ENCODE data around the gene PON3. TPM values are rescaled to one million over a fixed set of nuclear protein-coding genes. Genes with fewer than 3 reads are reported as not detected.

Gene PON3
- total RNA-seq, 1 experiment from 2014 or later: not detected

DNA sequence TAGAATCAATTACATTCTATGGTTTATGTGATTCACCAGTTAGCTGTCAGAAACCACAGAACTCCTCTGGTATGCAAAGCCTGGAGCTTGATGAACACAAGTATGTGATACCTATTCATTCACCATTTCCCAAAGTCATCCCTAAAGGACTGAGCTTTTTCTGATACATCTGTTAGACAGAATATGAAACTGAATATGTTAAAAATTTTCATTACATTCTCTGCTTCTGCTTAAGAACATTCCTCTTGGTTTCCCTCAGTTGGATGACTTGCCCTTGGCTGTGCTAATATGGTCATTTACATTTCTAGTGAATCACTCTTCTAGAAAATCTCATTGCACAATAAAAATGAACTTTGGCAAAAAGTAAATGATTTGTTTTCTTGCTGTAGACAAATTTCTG lies 61.1 kb downstream of the PON3 start:
- Mint-ChIP-seq H3K4me1 (peaks cover 0 to 7% of the 10 kb centered on the region in 2 experiments; a peak in 2 of 4 replicates), H3K4me3 (no peak overlapping the region), H3K27me3 (ENCODE audit: low read depth) (no peaks in the 10 kb centered on the region), H3K27ac (no peak overlapping the region), H3K36me3 (ENCODE audit: insufficient read depth in 1 of 3, low read depth in 3 of 3) (no peaks in the 10 kb centered on the region), H3K9me3 (peaks cover 0 to 3% of the 10 kb centered on the region in 2 experiments; a peak in 1 of 5 replicates)
- Histone ChIP-seq H3K56ac (ENCODE audit: insufficient read length, low read depth, low read length) (no peak overlapping the region), H4K5ac (ENCODE audit: insufficient read length, low read depth, low read length) (no peak overlapping the region), H3K4me2 (ENCODE audit: insufficient read depth, insufficient read length, low read length) (no peak overlapping the region), H4K91ac (ENCODE audit: insufficient read length, low read depth, low read length) (no peak overlapping the region), H3K23ac (ENCODE audit: insufficient read length, low read depth, low read length) (no peak overlapping the region), H2AFZ (ENCODE audit: low read length) (no peak overlapping the region), H3K27ac (ENCODE audit: insufficient read length, low read depth, low read length) (no peak overlapping the region), H3T11ph (ENCODE audit: low read length) (no peak overlapping the region), H3K18ac (ENCODE audit: insufficient read length, low read depth, low read length) (no peak overlapping the region), H4K8ac (replicated peaks; ENCODE audit: insufficient read length, low read depth, low read length) (no peak overlapping the region), H4K20me1 (ENCODE audit: control insufficient read depth, insufficient read depth, insufficient read length) (no peaks in the 10 kb centered on the region), H2BK20ac (ENCODE audit: low read depth, low read length, poor library complexity, severe bottlenecking) (no peak overlapping the region), H3K14ac (ENCODE audit: insufficient read depth, low read length) (no peak overlapping the region), H2AK5ac (ENCODE audit: insufficient read length, low read length) (no peak overlapping the region), H2BK120ac (ENCODE audit: low read depth, low read length, poor library complexity, severe bottlenecking) (no peak overlapping the region), H3K9ac (ENCODE audit: extremely low read depth, insufficient read length, low read length) (no peak overlapping the region), H3K23me2 (ENCODE audit: insufficient read length, low read depth, low read length, poor library complexity, severe bottlenecking) (no peaks in the 10 kb centered on the region), H3K4me1 (ENCODE audit: insufficient read depth, low read length) (no peaks in the 10 kb centered on the region), H3K79me1 (ENCODE audit: insufficient read depth, low read depth, low read length, poor library complexity, severe bottlenecking) (no peaks in the 10 kb centered on the region), H3K27me3 (ENCODE audit: insufficient read depth, low read length) (no peaks in the 10 kb centered on the region), H3K79me2 (ENCODE audit: insufficient read depth, low read length) (no peaks in the 10 kb centered on the region), H2BK5ac (ENCODE audit: insufficient read length, low read length) (no peak overlapping the region), H2BK12ac (ENCODE audit: insufficient read length, low read depth, low read length) (no peak overlapping the region), H3K9me3 (ENCODE audit: control insufficient read depth, low read depth, low read length) (no peaks in the 10 kb centered on the region), H3K4ac (ENCODE audit: low read depth, low read length) (no peak overlapping the region), H2BK15ac (ENCODE audit: low read depth, low read length) (no peak overlapping the region)
- DNase-seq: no peak
- TF ChIP-seq, protein P1, sequence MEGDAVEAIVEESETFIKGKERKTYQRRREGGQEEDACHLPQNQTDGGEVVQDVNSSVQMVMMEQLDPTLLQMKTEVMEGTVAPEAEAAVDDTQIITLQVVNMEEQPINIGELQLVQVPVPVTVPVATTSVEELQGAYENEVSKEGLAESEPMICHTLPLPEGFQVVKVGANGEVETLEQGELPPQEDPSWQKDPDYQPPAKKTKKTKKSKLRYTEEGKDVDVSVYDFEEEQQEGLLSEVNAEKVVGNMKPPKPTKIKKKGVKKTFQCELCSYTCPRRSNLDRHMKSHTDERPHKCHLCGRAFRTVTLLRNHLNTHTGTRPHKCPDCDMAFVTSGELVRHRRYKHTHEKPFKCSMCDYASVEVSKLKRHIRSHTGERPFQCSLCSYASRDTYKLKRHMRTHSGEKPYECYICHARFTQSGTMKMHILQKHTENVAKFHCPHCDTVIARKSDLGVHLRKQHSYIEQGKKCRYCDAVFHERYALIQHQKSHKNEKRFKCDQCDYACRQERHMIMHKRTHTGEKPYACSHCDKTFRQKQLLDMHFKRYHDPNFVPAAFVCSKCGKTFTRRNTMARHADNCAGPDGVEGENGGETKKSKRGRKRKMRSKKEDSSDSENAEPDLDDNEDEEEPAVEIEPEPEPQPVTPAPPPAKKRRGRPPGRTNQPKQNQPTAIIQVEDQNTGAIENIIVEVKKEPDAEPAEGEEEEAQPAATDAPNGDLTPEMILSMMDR (conservative IDR thresholded peaks at IDR 0.05): no peak
